VCaP (cell line): Measurements from ENCODE around the gene HHIPL2.

Experiments used
- H3K27ac ChIP-seq: fragments of 450-650 bp; 2 replicates; pipeline ENCODE4 v1.5.1; 2017
- CTCF ChIP-seq: fragments of 450-650 bp; conservative IDR thresholded peaks from 2 replicates; pipeline ENCODE4 v1.5.1; 2017; ENCODE audit warnings: mild to moderate bottlenecking, moderate library complexity

Gene HHIPL2

GRCh38 chr1:222583079-222583478 is 35.2 kb upstream of the HHIPL2 start:
- H3K27ac ChIP-seq, result no peak overlapping the region
- TF ChIP-seq CTCF, result no peak

DNA sequence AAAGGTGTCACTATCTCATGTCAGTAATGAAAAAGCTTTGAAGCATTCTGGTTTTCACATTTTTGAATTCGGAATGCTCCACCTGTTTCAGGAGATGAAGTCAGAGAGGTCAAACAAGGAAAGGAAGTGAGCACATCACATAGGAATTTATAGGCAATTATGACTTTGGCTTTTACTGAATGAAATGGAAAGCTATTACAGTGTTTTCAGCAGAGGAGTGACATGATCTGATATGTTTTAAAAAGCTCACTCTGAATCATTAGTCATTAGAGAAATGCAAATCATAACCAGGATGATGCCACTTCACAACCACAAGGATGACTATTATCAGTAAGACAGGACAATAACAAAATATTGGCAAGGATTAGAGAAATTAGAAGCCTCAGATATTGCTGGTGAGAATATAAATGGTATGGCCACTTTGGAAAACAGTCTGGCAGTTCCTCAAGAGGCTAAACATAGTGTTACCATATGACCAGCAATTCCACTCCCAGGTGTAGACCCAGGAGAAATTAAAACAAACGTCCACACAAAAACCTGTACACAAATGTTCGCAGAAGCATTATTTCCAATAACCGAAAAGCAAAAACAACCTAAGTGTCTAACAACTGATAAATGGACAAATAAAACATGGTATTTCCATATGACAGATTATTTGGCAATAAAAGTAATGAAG is 34.3 kb upstream of the HHIPL2 start:
- no peak for TF ChIP-seq CTCF

DNA sequence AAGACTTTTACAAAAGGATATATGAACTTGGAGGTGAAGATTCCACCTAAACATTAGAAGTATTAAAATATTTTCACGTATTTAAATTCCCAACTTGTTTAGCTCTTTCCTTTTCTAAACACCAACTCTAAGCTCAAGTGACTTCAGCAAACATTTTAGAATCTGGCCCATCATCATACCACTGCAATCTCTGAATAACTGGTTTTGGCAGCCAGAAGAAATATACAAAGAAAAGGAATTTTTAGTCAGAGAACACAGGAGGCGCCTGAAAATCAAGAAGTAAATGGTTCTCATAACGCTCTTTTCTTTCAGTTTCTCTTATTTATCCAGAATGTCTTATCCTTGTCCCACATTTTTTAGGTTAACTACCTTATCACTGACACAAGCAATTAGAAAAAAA is 31.4 kb upstream of the HHIPL2 start:
- no peak for TF ChIP-seq CTCF
- H3K27ac ChIP-seq, result no peak overlapping the region

More for the DNA sequence above, 34.3 kb upstream of the HHIPL2 start:
- 0 out of 2 replicates have a peak overlapping the region, but pooled peaks have one; percentile 13 for H3K27ac ChIP-seq

DNA sequence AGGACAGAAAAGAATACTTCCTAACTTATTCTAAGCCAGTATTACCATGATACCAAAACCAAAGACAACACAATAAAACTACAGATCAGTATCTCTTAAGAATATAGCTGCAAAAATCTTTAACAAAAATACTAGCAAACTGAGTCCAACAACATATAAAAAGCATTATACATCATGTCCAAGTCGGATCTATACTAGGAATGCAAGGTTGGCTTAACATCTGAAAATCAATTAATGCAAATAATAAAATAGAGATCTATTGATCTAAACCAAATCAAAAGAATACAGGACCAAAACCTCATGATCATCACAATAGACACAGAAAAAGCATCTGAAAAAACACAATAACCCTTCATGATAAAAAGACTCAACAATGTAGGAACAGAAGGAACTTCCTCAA is 22.9 kb upstream of the HHIPL2 start:
- TF ChIP-seq CTCF, result no peak
- no peak overlapping the region for H3K27ac ChIP-seq

DNA sequence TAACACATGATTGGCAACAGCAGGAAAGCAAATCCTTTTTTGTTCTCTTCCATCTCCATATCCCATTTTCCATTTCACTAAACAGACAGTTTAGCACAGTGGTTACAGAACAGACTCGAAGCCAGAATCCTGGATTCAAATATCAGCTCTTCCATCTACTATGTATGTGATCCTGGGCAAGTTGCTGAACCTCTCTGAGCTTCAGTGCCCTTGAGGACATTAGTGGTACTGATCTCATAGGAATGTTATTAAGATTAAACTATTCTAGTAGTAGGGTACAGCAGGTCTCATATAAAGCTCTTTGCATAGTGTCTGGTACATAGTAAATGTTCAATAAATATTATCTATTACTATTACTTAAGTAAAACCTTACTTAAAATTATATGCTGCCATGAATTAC is 13.8 kb upstream of the HHIPL2 start:
- H3K27ac ChIP-seq, result no peak overlapping the region
- TF ChIP-seq CTCF, result no peak

GRCh38 chr1:222557574-222557973 is 9.7 kb upstream of the HHIPL2 start:
- no peak for TF ChIP-seq CTCF
- H3K27ac ChIP-seq, result no peak overlapping the region

DNA sequence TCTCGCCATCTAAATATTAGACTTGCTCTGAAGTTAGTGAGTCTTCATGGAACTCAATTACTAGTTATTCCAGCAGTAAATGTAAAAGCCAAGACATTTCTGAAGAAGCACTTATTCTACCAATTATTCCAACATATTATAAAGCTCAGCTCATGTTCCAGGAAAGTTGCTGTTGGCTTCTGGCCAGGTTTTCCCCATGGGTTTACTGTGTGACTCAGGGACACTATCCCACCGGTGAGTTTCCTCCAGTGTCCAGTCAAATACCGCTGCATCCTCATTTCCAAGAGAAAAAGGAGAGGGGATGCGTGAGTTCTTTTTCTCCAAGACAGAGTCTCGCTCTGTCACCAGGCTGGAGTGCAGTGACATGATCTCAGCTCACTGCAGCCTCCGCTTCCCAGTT is 9.2 kb upstream of the HHIPL2 start:
- no peak overlapping the region for H3K27ac ChIP-seq
- no peak for TF ChIP-seq CTCF
